Measurements from ENCODE around the gene HFM1.
"Not testable (repeated sequence)": the region's sequence is repeated elsewhere in the genome, so short reads cannot be mapped to it uniquely, and the experiment has no call there.

The HFM1 gene

GRCh38 chr1:91404151-91405012 is at the start of gene HFM1:
Gene HFM1 (minus strand): TSS chr1:91404837. CDS start chr1:91401082, 3,755 bp downstream.
- DNase-seq = peak; percentile 92

GRCh38 chr1:91454136-91454535 is 49.5 kb upstream of the HFM1 start:
- no peak for DNase-seq

- peak; percentile 3 for DNase-seq
These were observed 45.6 kb upstream of the HFM1 start for GRCh38 chr1:91450260-91450659.

- not testable (repeated sequence) for DNase-seq
These were observed 43.1 kb upstream of the HFM1 start for GRCh38 chr1:91447782-91448181.

GRCh38 chr1:91441980-91442379 is 37.3 kb upstream of the HFM1 start:
- not testable (repeated sequence) for DNase-seq

GRCh38 chr1:91440847-91441246 is 36.2 kb upstream of the HFM1 start:
- DNase-seq = peak; percentile 44

- no peak for DNase-seq
These were observed 34.4 kb upstream of the HFM1 start for GRCh38 chr1:91439016-91439415.

GRCh38 chr1:91428182-91428798 is 23.7 kb upstream of the HFM1 start:
- peak; percentile 49 for DNase-seq

- peak; percentile 77 for DNase-seq
These were observed 23.1 kb upstream of the HFM1 start for GRCh38 chr1:91427741-91428140.

- DNase-seq = not testable (repeated sequence)
These were observed 17.9 kb upstream of the HFM1 start for GRCh38 chr1:91422523-91422922.

GRCh38 chr1:91412371-91412770 is 7.7 kb upstream of the HFM1 start:
- DNase-seq = no peak

- no peak for DNase-seq
These were observed 2.2 kb upstream of the HFM1 start for GRCh38 chr1:91406773-91407389.

GRCh38 chr1:91402023-91402422 is 2.6 kb downstream of the HFM1 start:
- DNase-seq = peak; percentile 42

GRCh38 chr1:91400133-91400725 is 4.4 kb downstream of the HFM1 start:
- no peak for DNase-seq

GRCh38 chr1:91398291-91398690 is 6.3 kb downstream of the HFM1 start:
- DNase-seq = no peak

- DNase-seq = peak; percentile 14
These were observed 7.0 kb downstream of the HFM1 start for GRCh38 chr1:91397605-91398004.

- no peak for DNase-seq
These were observed 11.6 kb downstream of the HFM1 start for GRCh38 chr1:91393042-91393441.

- no peak for DNase-seq
These were observed 18.5 kb downstream of the HFM1 start for GRCh38 chr1:91386109-91386508.

- no peak for DNase-seq
These were observed 21.2 kb downstream of the HFM1 start for GRCh38 chr1:91383456-91383855.

- DNase-seq = no peak
These were observed 22.8 kb downstream of the HFM1 start for GRCh38 chr1:91381844-91382243.

- DNase-seq = no peak
These were observed 30.6 kb downstream of the HFM1 start for GRCh38 chr1:91374086-91374485.

GRCh38 chr1:91372230-91372629 is 32.4 kb downstream of the HFM1 start:
- not testable (repeated sequence) for DNase-seq

- no peak for DNase-seq
These were observed 55.1 kb downstream of the HFM1 start for GRCh38 chr1:91349524-91349923.
